ENCODE data around the gene PIK3R1.

The PIK3R1 gene

GRCh38 chr5:68299105-68299504 lies 83.5 kb downstream of the PIK3R1 start:
- no peaks in the 10 kb centered on the region for H3K4me1 ChIP-seq (ENCODE audit: control insufficient read depth in 2 of 2, insufficient read depth in 2 of 2, low read length in 2 of 2)
- H3K27me3 ChIP-seq (ENCODE audit: control insufficient read depth in 2 of 2, insufficient read depth in 2 of 2, low read length in 2 of 2) = no peaks in the 10 kb centered on the region
- no peak overlapping the region for H3K9ac ChIP-seq (ENCODE audit: low read depth in 1 of 2, low read length in 2 of 2)
- H3K4me3 ChIP-seq (ENCODE audit: low read length in 2 of 2) = no peak overlapping the region
- no peaks in the 10 kb centered on the region for H3K9me3 ChIP-seq (ENCODE audit: control insufficient read depth in 2 of 2, low read length in 2 of 2)
- no peak overlapping the region for H3K27ac ChIP-seq (ENCODE audit: low read depth in 2 of 2, low read length in 2 of 2)
- peaks cover 56% of the 10 kb centered on the region in 2 donors for H3K36me3 ChIP-seq (ENCODE audit: control insufficient read depth in 2 of 2, insufficient read depth in 2 of 2, low read length in 2 of 2)

DNA sequence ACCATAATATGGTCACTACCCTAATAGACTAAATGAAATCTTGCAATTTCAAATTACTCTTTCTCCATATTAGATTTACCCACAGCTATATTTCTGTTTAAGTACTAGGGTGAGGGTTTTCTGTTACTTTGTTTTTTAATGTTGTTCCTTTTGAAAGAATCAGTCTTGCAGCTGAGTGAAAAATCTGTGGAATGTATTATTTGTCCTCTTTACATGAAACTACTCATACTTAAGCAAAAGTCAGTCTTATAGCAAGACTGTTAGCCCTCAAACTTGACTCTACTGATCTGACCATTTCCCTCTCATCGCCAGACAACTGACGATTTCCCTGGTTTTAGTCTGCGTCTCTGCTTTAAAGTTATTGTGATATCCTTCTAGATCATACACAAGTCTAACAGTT lies 84.0 kb downstream of the PIK3R1 start:
- Histone ChIP-seq H3K9me3 (ENCODE audit: control insufficient read depth in 2 of 2, low read length in 2 of 2) (no peaks in the 10 kb centered on the region), H3K36me3 (ENCODE audit: control insufficient read depth in 2 of 2, insufficient read depth in 2 of 2, low read length in 2 of 2) (peaks cover 52% of the 10 kb centered on the region in 2 donors), H3K9ac (ENCODE audit: low read depth in 1 of 2, low read length in 2 of 2) (no peak overlapping the region), H3K27me3 (ENCODE audit: control insufficient read depth in 2 of 2, insufficient read depth in 2 of 2, low read length in 2 of 2) (no peaks in the 10 kb centered on the region), H3K4me3 (ENCODE audit: low read length in 2 of 2) (no peak overlapping the region), H3K4me1 (ENCODE audit: control insufficient read depth in 2 of 2, insufficient read depth in 2 of 2, low read length in 2 of 2) (peaks cover 0 to 2% of the 10 kb centered on the region in 2 donors), H3K27ac (ENCODE audit: low read depth in 2 of 2, low read length in 2 of 2) (no peak overlapping the region)

DNA sequence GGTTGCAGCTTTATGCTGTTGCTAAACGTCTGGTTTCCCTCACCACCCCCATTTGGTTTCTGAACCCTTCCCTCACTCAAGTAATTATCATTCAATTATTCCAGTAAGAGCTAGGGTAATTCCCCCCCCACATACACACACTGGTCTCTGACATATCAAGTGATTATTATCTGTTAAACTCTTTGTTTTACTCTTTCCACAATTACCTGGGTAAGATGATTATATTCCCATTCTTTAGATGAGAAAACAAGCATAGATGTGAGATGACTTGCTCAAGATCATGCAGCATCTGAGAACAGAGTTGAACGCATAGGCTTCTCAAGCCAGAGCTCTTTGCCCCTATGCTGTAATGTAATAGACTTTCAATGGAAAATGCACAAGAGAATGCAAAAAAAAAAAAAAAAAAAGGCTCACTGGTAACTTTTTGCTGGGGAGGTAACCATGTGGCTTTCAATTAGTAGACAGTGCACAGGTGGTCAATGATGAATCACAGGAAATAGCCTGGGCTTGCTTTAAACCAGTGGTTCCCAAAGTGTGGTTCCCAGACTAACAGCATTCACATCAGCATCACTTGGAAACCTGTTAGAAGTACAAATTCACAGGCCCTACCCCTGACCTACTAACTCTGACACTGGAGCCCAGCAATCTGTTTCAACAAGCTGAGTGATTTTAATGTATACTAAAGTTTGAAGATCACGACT lies 87.6 kb downstream of the PIK3R1 start:
- Histone ChIP-seq H3K4me1 (ENCODE audit: control insufficient read depth in 2 of 2, insufficient read depth in 2 of 2, low read length in 2 of 2) (peaks cover 0 to 2% of the 10 kb centered on the region in 2 donors), H3K36me3 (ENCODE audit: control insufficient read depth in 2 of 2, insufficient read depth in 2 of 2, low read length in 2 of 2) (peaks cover 20% of the 10 kb centered on the region in 2 donors), H3K4me3 (ENCODE audit: low read length in 2 of 2) (no peak overlapping the region), H3K27ac (ENCODE audit: low read depth in 2 of 2, low read length in 2 of 2) (no peak overlapping the region), H3K9me3 (ENCODE audit: control insufficient read depth in 2 of 2, low read length in 2 of 2) (no peaks in the 10 kb centered on the region), H3K9ac (ENCODE audit: low read depth in 1 of 2, low read length in 2 of 2) (no peak overlapping the region), H3K27me3 (ENCODE audit: control insufficient read depth in 2 of 2, insufficient read depth in 2 of 2, low read length in 2 of 2) (no peaks in the 10 kb centered on the region)

GRCh38 chr5:68303754-68304420 lies 88.3 kb downstream of the PIK3R1 start:
- H3K9me3 ChIP-seq (ENCODE audit: control insufficient read depth in 2 of 2, low read length in 2 of 2) = no peaks in the 10 kb centered on the region
- peaks cover 14 to 17% of the 10 kb centered on the region in 2 donors for H3K36me3 ChIP-seq (ENCODE audit: control insufficient read depth in 2 of 2, insufficient read depth in 2 of 2, low read length in 2 of 2)
- H3K9ac ChIP-seq (ENCODE audit: low read depth in 1 of 2, low read length in 2 of 2) = no peak overlapping the region
- H3K4me1 ChIP-seq (ENCODE audit: control insufficient read depth in 2 of 2, insufficient read depth in 2 of 2, low read length in 2 of 2) = peaks cover 0 to 2% of the 10 kb centered on the region in 2 donors
- H3K4me3 ChIP-seq (ENCODE audit: low read length in 2 of 2) = no peak overlapping the region
- H3K27me3 ChIP-seq (ENCODE audit: control insufficient read depth in 2 of 2, insufficient read depth in 2 of 2, low read length in 2 of 2) = no peaks in the 10 kb centered on the region
- no peak overlapping the region for H3K27ac ChIP-seq (ENCODE audit: low read depth in 2 of 2, low read length in 2 of 2)

DNA sequence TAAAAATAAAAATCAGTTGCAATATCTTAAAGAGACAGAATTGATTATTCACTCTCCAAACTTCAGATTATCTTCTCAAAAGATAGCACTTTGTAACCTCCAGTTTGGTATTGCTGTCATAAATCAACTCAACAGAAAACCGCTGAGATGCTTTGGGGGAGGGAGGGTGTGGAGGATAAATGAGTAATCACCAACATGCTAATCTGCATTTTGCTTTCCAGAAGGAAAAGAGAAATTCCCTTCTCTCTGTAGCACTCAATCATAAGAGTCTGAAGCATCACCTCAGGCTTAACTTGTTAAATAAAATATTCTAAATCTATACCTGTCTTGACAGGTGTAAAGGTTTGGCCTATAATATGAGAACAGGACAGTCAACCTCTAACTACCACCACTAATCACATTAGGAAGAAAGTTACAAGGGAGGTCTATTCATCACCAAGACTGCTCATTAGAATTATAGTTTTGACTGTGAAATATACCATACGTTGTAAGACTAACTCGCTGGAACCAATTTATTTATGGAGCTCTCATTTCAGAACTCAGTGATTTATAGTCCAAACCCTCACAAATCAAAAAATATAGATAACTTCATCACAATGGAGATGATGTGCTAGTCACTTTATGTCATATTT lies 89.0 kb downstream of the PIK3R1 start:
- Histone ChIP-seq H3K9ac (ENCODE audit: low read depth in 1 of 2, low read length in 2 of 2) (no peak overlapping the region), H3K9me3 (ENCODE audit: control insufficient read depth in 2 of 2, low read length in 2 of 2) (no peaks in the 10 kb centered on the region), H3K27ac (ENCODE audit: low read depth in 2 of 2, low read length in 2 of 2) (no peak overlapping the region), H3K27me3 (ENCODE audit: control insufficient read depth in 2 of 2, insufficient read depth in 2 of 2, low read length in 2 of 2) (no peaks in the 10 kb centered on the region), H3K36me3 (ENCODE audit: control insufficient read depth in 2 of 2, insufficient read depth in 2 of 2, low read length in 2 of 2) (peaks cover 11% of the 10 kb centered on the region in 2 donors), H3K4me1 (ENCODE audit: control insufficient read depth in 2 of 2, insufficient read depth in 2 of 2, low read length in 2 of 2) (peaks cover 0 to 2% of the 10 kb centered on the region in 2 donors), H3K4me3 (ENCODE audit: low read length in 2 of 2) (no peak overlapping the region)

DNA sequence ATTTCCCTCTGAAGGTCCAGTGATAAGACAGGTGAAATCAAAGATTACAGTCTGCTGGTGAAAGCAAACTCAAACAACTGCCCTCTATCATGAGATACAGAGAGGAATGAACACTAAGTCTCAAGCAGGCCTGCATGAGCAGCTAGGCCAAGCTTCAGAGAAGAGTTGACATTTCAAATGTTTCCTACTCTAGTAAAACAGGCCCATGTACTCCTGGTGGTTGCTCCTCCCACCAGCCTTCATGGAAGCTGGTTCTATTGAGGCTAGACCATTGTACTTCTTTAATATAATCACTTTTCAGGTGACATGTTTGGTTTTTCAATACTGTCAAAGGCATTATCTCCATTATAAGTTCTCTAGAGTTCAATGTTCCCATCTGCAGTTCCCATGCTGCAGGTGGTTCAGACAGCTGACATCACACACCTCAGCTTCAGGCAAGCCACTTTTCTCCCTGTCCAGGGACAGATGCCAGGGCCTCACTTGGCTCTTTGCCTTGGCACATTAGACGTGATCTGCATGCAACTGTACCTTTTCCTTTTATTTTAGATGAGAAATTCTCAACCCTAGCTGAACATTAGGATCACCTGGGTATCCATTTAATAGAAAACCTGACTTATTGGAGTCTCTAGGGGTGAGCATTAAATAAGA lies 89.8 kb downstream of the PIK3R1 start:
- Histone ChIP-seq H3K9me3 (ENCODE audit: control insufficient read depth in 2 of 2, low read length in 2 of 2) (no peaks in the 10 kb centered on the region), H3K27ac (ENCODE audit: low read depth in 2 of 2, low read length in 2 of 2) (no peak overlapping the region), H3K36me3 (ENCODE audit: control insufficient read depth in 2 of 2, insufficient read depth in 2 of 2, low read length in 2 of 2) (peaks cover 4 to 6% of the 10 kb centered on the region in 2 donors), H3K4me1 (ENCODE audit: control insufficient read depth in 2 of 2, insufficient read depth in 2 of 2, low read length in 2 of 2) (peaks cover 0 to 2% of the 10 kb centered on the region in 2 donors), H3K4me3 (ENCODE audit: low read length in 2 of 2) (no peak overlapping the region), H3K27me3 (ENCODE audit: control insufficient read depth in 2 of 2, insufficient read depth in 2 of 2, low read length in 2 of 2) (no peaks in the 10 kb centered on the region), H3K9ac (ENCODE audit: low read depth in 1 of 2, low read length in 2 of 2) (no peak overlapping the region)

DNA sequence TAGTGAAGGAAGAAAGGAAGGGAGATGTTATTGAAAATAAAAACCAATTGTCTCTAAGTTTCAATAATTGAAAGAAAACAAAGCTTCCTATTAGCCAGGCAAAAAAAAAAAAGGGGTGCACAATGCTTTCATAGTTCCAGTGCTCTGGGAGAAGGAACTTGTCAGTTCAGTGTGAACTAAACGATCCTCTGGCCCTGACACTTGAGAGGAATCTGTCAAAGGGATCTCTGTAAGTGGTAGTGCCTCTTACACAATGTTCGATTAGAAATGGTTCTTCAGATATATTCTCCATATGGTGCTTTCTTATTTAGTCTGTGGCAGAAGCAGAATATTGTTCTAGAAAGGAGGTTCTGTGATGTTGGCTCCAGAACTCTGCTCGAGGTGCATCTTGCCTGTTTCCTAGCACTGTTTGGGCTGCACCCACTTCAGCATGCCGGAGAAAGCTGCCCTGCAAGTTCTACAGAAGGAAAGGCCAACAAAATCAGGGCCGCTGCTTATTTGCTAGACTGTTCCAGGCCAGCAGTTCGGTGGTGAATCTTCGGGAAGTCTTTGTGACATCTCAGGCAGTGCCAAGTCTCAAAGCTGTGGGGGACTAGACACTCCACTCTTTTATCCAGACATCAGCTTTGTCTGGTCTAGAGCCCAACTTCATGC lies 90.9 kb downstream of the PIK3R1 start:
- Histone ChIP-seq H3K27me3 (ENCODE audit: control insufficient read depth in 2 of 2, insufficient read depth in 2 of 2, low read length in 2 of 2) (no peaks in the 10 kb centered on the region), H3K4me1 (ENCODE audit: control insufficient read depth in 2 of 2, insufficient read depth in 2 of 2, low read length in 2 of 2) (peaks cover 0 to 2% of the 10 kb centered on the region in 2 donors), H3K36me3 (ENCODE audit: control insufficient read depth in 2 of 2, insufficient read depth in 2 of 2, low read length in 2 of 2) (peaks cover 2 to 3% of the 10 kb centered on the region in 2 donors), H3K27ac (ENCODE audit: low read depth in 2 of 2, low read length in 2 of 2) (no peak overlapping the region), H3K4me3 (ENCODE audit: low read length in 2 of 2) (no peak overlapping the region), H3K9ac (ENCODE audit: low read depth in 1 of 2, low read length in 2 of 2) (no peak overlapping the region), H3K9me3 (ENCODE audit: control insufficient read depth in 2 of 2, low read length in 2 of 2) (no peaks in the 10 kb centered on the region)

GRCh38 chr5:68313336-68313735 lies 97.8 kb downstream of the PIK3R1 start:
- Histone ChIP-seq H3K4me3 (ENCODE audit: low read length in 2 of 2) (no peak overlapping the region), H3K27me3 (ENCODE audit: control insufficient read depth in 2 of 2, insufficient read depth in 2 of 2, low read length in 2 of 2) (no peaks in the 10 kb centered on the region), H3K9me3 (ENCODE audit: control insufficient read depth in 2 of 2, low read length in 2 of 2) (no peaks in the 10 kb centered on the region), H3K9ac (ENCODE audit: low read depth in 1 of 2, low read length in 2 of 2) (no peak overlapping the region), H3K27ac (ENCODE audit: low read depth in 2 of 2, low read length in 2 of 2) (no peak overlapping the region), H3K4me1 (ENCODE audit: control insufficient read depth in 2 of 2, insufficient read depth in 2 of 2, low read length in 2 of 2) (no peaks in the 10 kb centered on the region), H3K36me3 (ENCODE audit: control insufficient read depth in 2 of 2, insufficient read depth in 2 of 2, low read length in 2 of 2) (no peaks in the 10 kb centered on the region)

DNA sequence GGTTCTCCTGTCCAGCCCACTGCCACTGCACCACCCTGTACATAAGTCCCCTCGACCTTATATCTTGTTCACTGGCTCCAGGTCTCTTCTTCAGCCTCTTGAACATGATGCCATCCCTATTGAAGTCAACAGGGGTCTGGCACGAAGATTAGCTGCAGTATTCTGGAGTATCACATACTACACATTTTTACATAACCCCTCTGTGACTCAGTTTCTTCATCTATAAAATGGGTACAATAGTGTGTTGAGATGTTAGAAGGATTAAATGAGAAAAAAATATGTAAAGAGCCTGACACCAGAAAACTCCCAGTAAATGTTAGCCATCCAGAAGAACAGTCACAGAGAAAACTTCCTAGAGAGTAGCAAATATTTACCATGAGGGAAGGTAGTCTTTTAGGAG lies 98.9 kb downstream of the PIK3R1 start:
- Histone ChIP-seq H3K36me3 (ENCODE audit: control insufficient read depth in 2 of 2, insufficient read depth in 2 of 2, low read length in 2 of 2) (no peaks in the 10 kb centered on the region), H3K4me1 (ENCODE audit: control insufficient read depth in 2 of 2, insufficient read depth in 2 of 2, low read length in 2 of 2) (peaks cover 0 to 2% of the 10 kb centered on the region in 2 donors)

More for the DNA sequence above, 98.9 kb downstream of the PIK3R1 start:
- Histone ChIP-seq H3K9ac (ENCODE audit: low read depth in 1 of 2, low read length in 2 of 2) (no peak overlapping the region), H3K27ac (ENCODE audit: low read depth in 2 of 2, low read length in 2 of 2) (no peak overlapping the region), H3K4me3 (ENCODE audit: low read length in 2 of 2) (no peak overlapping the region), H3K27me3 (ENCODE audit: control insufficient read depth in 2 of 2, insufficient read depth in 2 of 2, low read length in 2 of 2) (no peaks in the 10 kb centered on the region), H3K9me3 (ENCODE audit: control insufficient read depth in 2 of 2, low read length in 2 of 2) (no peaks in the 10 kb centered on the region)

Data from mucosa of rectum (tissue), 2 donors.